Smooth muscle cell (in vitro differentiated cells): Measurements from ENCODE around the gene OR8D1. TPM values are rescaled to one million over a fixed set of nuclear protein-coding genes. Genes with fewer than 3 reads are reported as not detected.
"Not testable (repeated sequence)": the region's sequence is repeated elsewhere in the genome, so short reads cannot be mapped to it uniquely, and the experiment has no call there.

Experiments
- DNase-seq: peaks from one replicate; lab custom pipeline; 2025; ENCODE audit not compliant: unreplicated experiment; lab: John Stamatoyannopoulos, UW
- H2AFZ ChIP-seq: fragments of 200-600 bp; sonication (generic); 2 replicates; pipeline ENCODE4 v1.6.0; 2016; ENCODE audit warnings: antibody characterized with exemption, low read depth, mild to moderate bottlenecking
- H3F3A ChIP-seq: fragments of 200-600 bp; sonication (generic); 2 replicates; pipeline ENCODE4 v1.6.0; 2017; ENCODE audit warnings: antibody characterized with exemption, low read depth
- H3K27ac ChIP-seq: fragments of 200-600 bp; sonication (generic); 2 replicates; pipeline ENCODE4 v1.5.1; 2016; ENCODE audit warnings: low read depth, mild to moderate bottlenecking
- H3K27me3 ChIP-seq: fragments of 200-600 bp; sonication (generic); 2 replicates; pipeline ENCODE4 v1.6.1; 2016; ENCODE audit warnings: low read depth, mild to moderate bottlenecking
- H3K36me3 ChIP-seq: fragments of 200-600 bp; sonication (generic); 2 replicates; pipeline ENCODE4 v1.5.1; 2016; ENCODE audit warnings: low read depth
- H3K4me1 ChIP-seq: fragments of 200-600 bp; sonication (generic); 2 replicates; pipeline ENCODE4 v1.5.1; 2016; ENCODE audit warnings: low read depth
- H3K4me2 ChIP-seq: fragments of 200-600 bp; sonication (generic); 2 replicates; pipeline ENCODE4 v1.6.0; 2016; ENCODE audit warnings: mild to moderate bottlenecking
- H3K4me3 ChIP-seq: fragments of 200-600 bp; sonication (generic); 2 replicates; pipeline ENCODE4 v1.5.1; 2016; ENCODE audit warnings: mild to moderate bottlenecking
- H3K79me2 ChIP-seq: fragments of 200-600 bp; sonication (generic); 2 replicates; pipeline ENCODE4 v1.6.0; 2016; ENCODE audit warnings: low read depth, mild to moderate bottlenecking
- H3K9ac ChIP-seq: fragments of 200-600 bp; sonication (generic); 2 replicates; pipeline ENCODE4 v1.6.0; 2016; ENCODE audit warnings: low read depth
- H3K9me3 ChIP-seq: fragments of 200-600 bp; sonication (generic); replicated peaks from 2 replicates; pipeline ENCODE4 v1.5.1; 2016; ENCODE audit warnings: low read depth
- H4K20me1 ChIP-seq: fragments of 200-600 bp; sonication (generic); 2 replicates; pipeline ENCODE4 v1.6.0; 2016; ENCODE audit warnings: low read depth
- CTCF ChIP-seq: fragments of 200-600 bp; sonication (generic); IDR thresholded peaks from 2 replicates; pipeline ENCODE4 v1.5.1; 2017; ENCODE audit warnings: borderline replicate concordance, mild to moderate bottlenecking, antibody characterized with exemption; ENCODE audit not compliant: insufficient read depth, poor library complexity, severe bottlenecking
- WGBS: methylation state at CpG from one replicate; pipeline ENCODE4 v1.1.7; 2016; ENCODE audit warnings: low lambda C conversion rate; 5-methylcytosine and 5-hydroxymethylcytosine counted together
- polyA plus RNA-seq: library from polyadenylated mRNA; unstranded; fragments of >200 nt; fragmentation: Nextera tagmentation; extraction: Ambion mirVana; gene quantifications from 2 replicates; pipeline ENCODE4 v1.2.1, GENCODE V29; 2016
- total RNA-seq: library from RNA; depleted of rRNA; stranded (reverse); fragments of >200 nt; gene quantifications from 2 replicates; pipeline ENCODE4 v1.2.3, GENCODE V29; 2014

The OR8D1 gene
- total and polyA plus RNA-seq, 2 experiments from 2014 or later, result not detected

- 81% methylated on average over 3 of the region's 3 CpGs for WGBS
- no peak overlapping the region for H2AFZ ChIP-seq
- H3K27me3 ChIP-seq, result no peaks in the 10 kb centered on the region
- H4K20me1 ChIP-seq, result no peaks in the 10 kb centered on the region
- no peak for DNase-seq
- H3K36me3 ChIP-seq, result no peaks in the 10 kb centered on the region
- no peak overlapping the region for H3K27ac ChIP-seq
- no peaks in the 10 kb centered on the region for H3K4me1 ChIP-seq
- H3K4me3 ChIP-seq, result no peak overlapping the region
- no peak overlapping the region for H3K9ac ChIP-seq
- no peaks in the 10 kb centered on the region for H3K9me3 ChIP-seq
- no peaks in the 10 kb centered on the region for H3F3A ChIP-seq
- no peak overlapping the region for H3K4me2 ChIP-seq
- no peak for TF ChIP-seq CTCF
- H3K79me2 ChIP-seq, result no peaks in the 10 kb centered on the region
Observed at GRCh38 chr11:124277804-124278203, 35.9 kb downstream of the OR8D1 start.

- H2AFZ ChIP-seq, result no peak overlapping the region
- no peaks in the 10 kb centered on the region for H3K9me3 ChIP-seq
- no peaks in the 10 kb centered on the region for H3K4me1 ChIP-seq
- TF ChIP-seq CTCF, result no peak
- no peak overlapping the region for H3K27ac ChIP-seq
- H3K79me2 ChIP-seq, result no peaks in the 10 kb centered on the region
- 96% methylated on average over 3 of the region's 3 CpGs for WGBS
- H3K36me3 ChIP-seq, result no peaks in the 10 kb centered on the region
- H3F3A ChIP-seq, result no peaks in the 10 kb centered on the region
- DNase-seq, result no peak
- H4K20me1 ChIP-seq, result no peaks in the 10 kb centered on the region
- no peak overlapping the region for H3K4me3 ChIP-seq
- H3K9ac ChIP-seq, result no peak overlapping the region
- H3K4me2 ChIP-seq, result no peak overlapping the region
- no peaks in the 10 kb centered on the region for H3K27me3 ChIP-seq
Observed at GRCh38 chr11:124277207-124277606, 36.5 kb downstream of the OR8D1 start.

GRCh38 chr11:124276081-124276480 is 37.7 kb downstream of the OR8D1 start:
- H3K9ac ChIP-seq, result no peak overlapping the region
- no peak overlapping the region for H3K4me2 ChIP-seq
- 68% methylated on average over 1 of the region's 1 CpG for whole genome bisulfite sequencing
- no peaks in the 10 kb centered on the region for H3K4me1 ChIP-seq
- H3F3A ChIP-seq, result no peaks in the 10 kb centered on the region
- H3K27me3 ChIP-seq, result no peaks in the 10 kb centered on the region
- H3K36me3 ChIP-seq, result no peaks in the 10 kb centered on the region
- no peak overlapping the region for H3K27ac ChIP-seq
- no peak for TF ChIP-seq CTCF
- H2AFZ ChIP-seq, result no peak overlapping the region
- no peak for DNase-seq
- no peaks in the 10 kb centered on the region for H4K20me1 ChIP-seq
- H3K79me2 ChIP-seq, result no peaks in the 10 kb centered on the region
- no peaks in the 10 kb centered on the region for H3K9me3 ChIP-seq
- no peak overlapping the region for H3K4me3 ChIP-seq

GRCh38 chr11:124274000-124274399 is 39.7 kb downstream of the OR8D1 start:
- WGBS, result 72% methylated on average over 2 of the region's 2 CpGs
- H3F3A ChIP-seq, result no peaks in the 10 kb centered on the region
- no peak for DNase-seq
- H3K9ac ChIP-seq, result no peak overlapping the region
- H3K36me3 ChIP-seq, result no peaks in the 10 kb centered on the region
- H3K27me3 ChIP-seq, result no peaks in the 10 kb centered on the region
- no peak overlapping the region for H2AFZ ChIP-seq
- no peaks in the 10 kb centered on the region for H4K20me1 ChIP-seq
- no peaks in the 10 kb centered on the region for H3K79me2 ChIP-seq
- H3K4me2 ChIP-seq, result no peak overlapping the region
- H3K9me3 ChIP-seq, result no peaks in the 10 kb centered on the region
- no peak for TF ChIP-seq CTCF
- H3K4me1 ChIP-seq, result no peaks in the 10 kb centered on the region
- H3K4me3 ChIP-seq, result no peak overlapping the region
- no peak overlapping the region for H3K27ac ChIP-seq

GRCh38 chr11:124270886-124271285 is 42.9 kb downstream of the OR8D1 start:
- not testable (repeated sequence) for H3K4me3 ChIP-seq, H3K4me2 ChIP-seq, H4K20me1 ChIP-seq, H3K4me1 ChIP-seq, H3K27me3 ChIP-seq, H3F3A ChIP-seq, H3K9me3 ChIP-seq, DNase-seq, H3K9ac ChIP-seq, H3K36me3 ChIP-seq, H2AFZ ChIP-seq, H3K79me2 ChIP-seq, H3K27ac ChIP-seq
- WGBS, result 49% methylated on average over 7 of the region's 7 CpGs

GRCh38 chr11:124265041-124265440 is 48.7 kb downstream of the OR8D1 start:
- H3K27me3 ChIP-seq, H4K20me1 ChIP-seq, H3K4me1 ChIP-seq, H3K27ac ChIP-seq, H3K9me3 ChIP-seq, H3K4me2 ChIP-seq, H2AFZ ChIP-seq, H3K36me3 ChIP-seq, H3K4me3 ChIP-seq, H3K79me2 ChIP-seq, H3K9ac ChIP-seq, DNase-seq, H3F3A ChIP-seq: not testable (repeated sequence)
- 90% methylated on average over 4 of the region's 4 CpGs for WGBS
